ENCODE measurements around the gene KRTAP9-2.

DNA sequence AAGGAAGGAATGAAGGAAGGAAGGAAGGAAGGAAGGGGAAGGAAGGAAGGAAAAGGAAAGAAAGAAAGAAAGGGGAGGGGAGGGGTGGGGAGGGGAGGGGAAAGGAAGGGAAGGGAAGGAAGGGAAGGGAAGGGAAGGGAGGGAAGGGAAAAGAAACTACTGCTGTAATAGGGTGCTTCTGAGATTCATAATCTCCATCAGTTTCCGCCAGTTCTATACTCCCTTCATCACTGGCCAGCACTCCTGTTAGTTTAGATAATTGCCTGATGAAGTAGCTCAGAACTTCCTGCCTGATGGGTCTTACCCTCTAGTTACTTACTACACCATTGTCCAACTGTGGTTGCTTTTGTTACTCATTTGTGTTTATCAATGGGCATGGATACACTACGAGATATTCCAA, 36.8 kb downstream of the KRTAP9-2 start:
- no peak for TF ChIP-seq EZH2 (IDR thresholded peaks at IDR 0.05; ENCODE audit: insufficient read depth, poor library complexity, severe bottlenecking)
- no peak for TF ChIP-seq EZH2phosphoT487 (IDR thresholded peaks at IDR 0.05; ENCODE audit: insufficient read depth, low read depth)

Measured in GM23248 (cell line).